Fibroblast of pulmonary artery (primary cell): Measurements from ENCODE around the gene COPS9.

Experiments used
- DNase-seq: peaks from one replicate; pipeline ENCODE4 v3.0.0-alpha.2; 2010; ENCODE audit warnings: low read depth
- H3K4me3 ChIP-seq: replicated peaks from 2 replicates; pipeline ENCODE4 v1.5.1; 2011; ENCODE audit warnings: low read depth, mild to moderate bottlenecking, control low read depth, low read length, moderate library complexity
- CTCF ChIP-seq: IDR thresholded peaks from 2 replicates; pipeline ENCODE4 v1.5.1; 2011; ENCODE audit warnings: mild to moderate bottlenecking, control low read depth, low read length, inconsistent platforms; ENCODE audit errors: missing control alignments

The COPS9 gene

GRCh38 chr2:240162531-240162930 is 26.4 kb upstream of the COPS9 start:
- H3K4me3 ChIP-seq = no peak overlapping the region
- TF ChIP-seq CTCF = no peak
- no peak for DNase-seq

- H3K4me3 ChIP-seq = no peak overlapping the region
- DNase-seq = no peak
- TF ChIP-seq CTCF = no peak
These were observed 25.9 kb upstream of the COPS9 start for GRCh38 chr2:240162032-240162431.

- TF ChIP-seq CTCF = no peak
- DNase-seq = no peak
- H3K4me3 ChIP-seq = no peak overlapping the region
These were observed 25.1 kb upstream of the COPS9 start for GRCh38 chr2:240161087-240161750.

- DNase-seq = no peak
- no peak for TF ChIP-seq CTCF
- H3K4me3 ChIP-seq = no peak overlapping the region
These were observed 24.4 kb upstream of the COPS9 start for GRCh38 chr2:240160291-240161086.

GRCh38 chr2:240159251-240159839 is 23.2 kb upstream of the COPS9 start:
- TF ChIP-seq CTCF = no peak

GRCh38 chr2:240157147-240157470 is 21.0 kb upstream of the COPS9 start:
- TF ChIP-seq CTCF = no peak
- no peak for DNase-seq
- no peak overlapping the region for H3K4me3 ChIP-seq

More at GRCh38 chr2:240159251-240159839, 23.2 kb upstream of the COPS9 start:
- no peak for DNase-seq
- no peak overlapping the region for H3K4me3 ChIP-seq
